HEK293 (cell line): ENCODE measurements around the gene NAV2.

Experiments used
- ATF2 ChIP-seq: fragments of 450-650 bp; formaldehyde crosslinking; IDR thresholded peaks from 2 replicates; pipeline ENCODE4 v1.5.1; 2016; ENCODE audit warnings: missing biosample characterization, missing genetic modification characterization, low read depth
- KLF10 ChIP-seq: fragments of 450-650 bp; IDR thresholded peaks from 2 replicates; pipeline ENCODE4 v1.5.1; 2018; ENCODE audit warnings: missing biosample characterization, mild to moderate bottlenecking, missing genetic modification characterization
- KLF9 ChIP-seq: fragments of 450-650 bp; formaldehyde crosslinking; IDR thresholded peaks from 2 replicates; pipeline ENCODE4 v1.5.1; 2016; ENCODE audit warnings: missing biosample characterization, missing genetic modification characterization, low read depth
- MEIS1 ChIP-seq: sonication (generic); formaldehyde crosslinking; IDR thresholded peaks from 2 replicates; pipeline ENCODE4 v1.8.1; 2022; ENCODE audit warnings: missing genetic modification reagents, mild to moderate bottlenecking, borderline replicate concordance
- MYNN ChIP-seq: fragments of 450-650 bp; formaldehyde crosslinking; IDR thresholded peaks from 2 replicates; pipeline ENCODE4 v1.5.1; 2016; ENCODE audit warnings: missing biosample characterization, missing genetic modification characterization, borderline replicate concordance
- PRDM1 ChIP-seq: fragments of 450-650 bp; formaldehyde crosslinking; IDR thresholded peaks from 2 replicates; pipeline ENCODE4; 2016; ENCODE audit warnings: missing biosample characterization, missing genetic modification characterization
- REPIN1 ChIP-seq: fragments of 450-650 bp; formaldehyde crosslinking; IDR thresholded peaks from 2 replicates; pipeline ENCODE4 v1.5.1; 2017; ENCODE audit warnings: missing biosample characterization, missing genetic modification characterization, low read depth
- SP7 ChIP-seq: fragments of 450-650 bp; formaldehyde crosslinking; IDR thresholded peaks from 2 replicates; pipeline ENCODE4 v1.5.1; 2016; ENCODE audit warnings: missing biosample characterization, missing genetic modification characterization
- ZBTB1 ChIP-seq: fragments of 450-650 bp; formaldehyde crosslinking; IDR thresholded peaks from 2 replicates; pipeline ENCODE4 v1.5.1; 2016; ENCODE audit warnings: missing biosample characterization, missing genetic modification characterization
- ZNF302 ChIP-seq: fragments of 450-650 bp; formaldehyde crosslinking; IDR thresholded peaks from 2 replicates; pipeline ENCODE4 v1.5.1; 2016; ENCODE audit warnings: missing biosample characterization, missing genetic modification characterization, low read depth
- ZNF530 ChIP-seq: fragments of 450-650 bp; formaldehyde crosslinking; IDR thresholded peaks from 2 replicates; pipeline ENCODE4 v1.5.1; 2016; ENCODE audit warnings: low read depth, missing biosample characterization, missing genetic modification characterization
- ZNF677 ChIP-seq: fragments of 450-650 bp; IDR thresholded peaks from 2 replicates; pipeline ENCODE4 v1.5.0; 2018; ENCODE audit warnings: missing biosample characterization, mild to moderate bottlenecking, missing genetic modification characterization, moderate library complexity
- TF ChIP-seq, protein P1 (sequence below): fragments of 450-650 bp; formaldehyde crosslinking; IDR thresholded peaks from 2 replicates; pipeline ENCODE4 v1.5.1; 2016; ENCODE audit warnings: missing biosample characterization, missing genetic modification characterization
- TF ChIP-seq, protein P2 (sequence below): fragments of 450-650 bp; formaldehyde crosslinking; IDR thresholded peaks from 2 replicates; pipeline ENCODE4 v1.5.1; 2016; ENCODE audit warnings: missing biosample characterization, missing genetic modification characterization

DNA sequence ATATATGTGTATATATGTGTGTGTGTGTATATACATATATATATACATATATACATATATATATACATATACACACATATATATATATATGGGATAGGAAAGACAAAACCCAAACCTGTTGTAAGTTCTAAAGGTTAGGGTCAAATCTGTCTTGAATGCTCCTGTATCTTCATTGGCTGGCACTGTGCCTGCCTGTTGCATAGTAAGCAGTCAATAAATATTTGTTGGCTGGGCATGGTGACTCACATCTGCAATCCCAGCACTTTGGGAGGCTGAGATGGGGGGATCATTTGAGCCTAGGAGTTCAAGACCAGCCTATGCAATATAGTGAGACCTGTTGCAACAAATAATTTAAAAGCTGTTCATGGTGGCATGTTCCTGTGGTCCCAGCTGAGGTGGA, 242.3 kb downstream of the NAV2 start:
- no peak for TF ChIP-seq ZNF677 (tag by site-specific recombination)
- no peak for TF ChIP-seq PRDM1
- no peak for TF ChIP-seq REPIN1 (tag by site-specific recombination)
- no peak for TF ChIP-seq ZNF302
- TF ChIP-seq MEIS1 (CRISPR knock-in tag), result no peak
- TF ChIP-seq ATF2 (tag by site-specific recombination), result no peak
- TF ChIP-seq KLF9, result no peak
- no peak for TF ChIP-seq ZNF530
- no peak for TF ChIP-seq SP7
- TF ChIP-seq, protein P1, sequence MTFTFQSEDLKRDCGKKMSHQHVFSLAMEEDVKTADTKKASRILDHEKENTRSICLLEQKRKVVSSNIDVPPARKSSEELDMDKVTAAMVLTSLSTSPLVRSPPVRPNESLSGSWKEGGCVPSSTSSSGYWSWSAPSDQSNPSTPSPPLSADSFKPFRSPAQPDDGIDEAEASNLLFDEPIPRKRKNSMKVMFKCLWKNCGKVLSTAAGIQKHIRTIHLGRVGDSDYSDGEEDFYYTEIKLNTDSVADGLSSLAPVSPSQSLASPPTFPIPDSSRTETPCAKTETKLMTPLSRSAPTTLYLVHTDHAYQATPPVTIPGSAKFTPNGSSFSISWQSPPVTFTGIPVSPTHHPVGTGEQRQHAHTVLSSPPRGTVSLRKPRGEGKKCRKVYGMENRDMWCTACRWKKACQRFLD (tag by site-specific recombination), result no peak
- TF ChIP-seq ZBTB1 (tag by site-specific recombination), result no peak
- no peak for TF ChIP-seq MYNN (tag by site-specific recombination)
- TF ChIP-seq KLF10 (tag by site-specific recombination), result no peak
- TF ChIP-seq, protein P2, sequence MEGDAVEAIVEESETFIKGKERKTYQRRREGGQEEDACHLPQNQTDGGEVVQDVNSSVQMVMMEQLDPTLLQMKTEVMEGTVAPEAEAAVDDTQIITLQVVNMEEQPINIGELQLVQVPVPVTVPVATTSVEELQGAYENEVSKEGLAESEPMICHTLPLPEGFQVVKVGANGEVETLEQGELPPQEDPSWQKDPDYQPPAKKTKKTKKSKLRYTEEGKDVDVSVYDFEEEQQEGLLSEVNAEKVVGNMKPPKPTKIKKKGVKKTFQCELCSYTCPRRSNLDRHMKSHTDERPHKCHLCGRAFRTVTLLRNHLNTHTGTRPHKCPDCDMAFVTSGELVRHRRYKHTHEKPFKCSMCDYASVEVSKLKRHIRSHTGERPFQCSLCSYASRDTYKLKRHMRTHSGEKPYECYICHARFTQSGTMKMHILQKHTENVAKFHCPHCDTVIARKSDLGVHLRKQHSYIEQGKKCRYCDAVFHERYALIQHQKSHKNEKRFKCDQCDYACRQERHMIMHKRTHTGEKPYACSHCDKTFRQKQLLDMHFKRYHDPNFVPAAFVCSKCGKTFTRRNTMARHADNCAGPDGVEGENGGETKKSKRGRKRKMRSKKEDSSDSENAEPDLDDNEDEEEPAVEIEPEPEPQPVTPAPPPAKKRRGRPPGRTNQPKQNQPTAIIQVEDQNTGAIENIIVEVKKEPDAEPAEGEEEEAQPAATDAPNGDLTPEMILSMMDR, result no peak
